Caco-2 (cell line): ENCODE results near the gene RFX1. TPM values are rescaled to one million over a fixed set of nuclear protein-coding genes. Genes with fewer than 3 reads are reported as not detected.

Experiments
- BruUV-seq: library from RNA; stranded (reverse); fragments of 400-500 nt; replicated peaks from 2 replicates; lab custom pipeline; 2021; lab: Mats Ljungman, UMichigan
- CTCF ChIA-PET: fragments of 300-600 bp; sonication (Branson Sonifier 250); formaldehyde crosslinking; loops from one replicate; lab custom pipeline; 2022; ENCODE audit warnings: antibody characterized with exemption; lab: Charles Lee
- POLR2A ChIA-PET: fragments of 300-600 bp; sonication (Branson Sonifier 250); formaldehyde crosslinking; loops from one replicate; lab custom pipeline; 2022; ENCODE audit warnings: antibody characterized with exemption; lab: Charles Lee
- DNase-seq, 2 experiments: peaks; one replicate each; pipeline versions ENCODE4 v3.0.0 to v3.0.0-alpha.2; 2020 to 2022
- H3K27me3 ChIP-seq: replicated peaks from 2 replicates; pipeline ENCODE4 v1.6.0; 2011; ENCODE audit warnings: low read length; ENCODE audit not compliant: control insufficient read depth, insufficient read depth
- H3K36me3 ChIP-seq: 2 replicates; pipeline ENCODE4 v1.5.1; 2011; ENCODE audit warnings: low read length; ENCODE audit not compliant: control insufficient read depth, insufficient read depth
- H3K4me1 ChIP-seq: fragments of 250-450 bp; sonication (Bioruptor Pico); 2 replicates; pipeline ENCODE4 v1.5.1; 2020; ENCODE audit warnings: mild to moderate bottlenecking
- H3K4me3 ChIP-seq: 2 replicates; pipeline ENCODE4 v1.5.1; 2011; ENCODE audit warnings: low read depth, mild to moderate bottlenecking, control low read depth, low read length
- H3K9me3 ChIP-seq: fragments of 250-450 bp; sonication (Bioruptor Pico); 2 replicates; pipeline ENCODE4 v1.5.1; 2020; ENCODE audit warnings: mild to moderate bottlenecking, moderate library complexity
- H3K27ac Mint-ChIP-seq: one replicate; pipeline ENCODE4 v1.8.0; 2022; ENCODE audit warnings: mixed read lengths; ENCODE audit not compliant: unreplicated experiment
- H3K27me3 Mint-ChIP-seq: one replicate; pipeline ENCODE4 v1.8.0; 2022; ENCODE audit warnings: mixed read lengths; ENCODE audit not compliant: insufficient read depth, unreplicated experiment
- H3K36me3 Mint-ChIP-seq: one replicate; pipeline ENCODE4 v1.8.0; 2022; ENCODE audit warnings: mild to moderate bottlenecking, mixed read lengths; ENCODE audit not compliant: insufficient read depth, unreplicated experiment
- H3K4me1 Mint-ChIP-seq: one replicate; pipeline ENCODE4 v1.8.0; 2022; ENCODE audit warnings: low read depth, mixed read lengths; ENCODE audit not compliant: unreplicated experiment
- H3K4me3 Mint-ChIP-seq: one replicate; pipeline ENCODE4 v1.8.0; 2022; ENCODE audit warnings: mild to moderate bottlenecking, moderate library complexity, mixed read lengths; ENCODE audit not compliant: unreplicated experiment
- H3K9me3 Mint-ChIP-seq: one replicate; pipeline ENCODE4 v1.8.0; 2022; ENCODE audit warnings: mixed read lengths; ENCODE audit not compliant: unreplicated experiment
- intact Hi-C: fragments of 100-400 bp; cut with micrococcal nuclease; formaldehyde crosslinking; loops from one replicate; pipeline ENCODE4 v1.10.0; 2022; ENCODE audit not compliant: unreplicated experiment
- total RNA-seq: library from RNA; stranded (reverse); gene quantifications from 2 replicates; pipeline ENCODE4 v1.2.3, GENCODE V29; 2022
- TF ChIP-seq, protein P1 (sequence below), 2 experiments: fragments of 200-600 bp in 1 of 2; IDR thresholded peaks; 1 replicate in 1 of 2; 2 replicates in 1 of 2; pipeline versions ENCODE4 v1.5.1 to v1.8.0; 2011 to 2022; ENCODE audit warnings: antibody characterized with exemption in 1 of 2, control low read depth in 1 of 2, inconsistent platforms in 1 of 2, low read depth in 1 of 2, low read length in 1 of 2, mild to moderate bottlenecking in 1 of 2, moderate library complexity in 1 of 2; ENCODE audit not compliant: insufficient read depth in 1 of 2, severe bottlenecking in 1 of 2, unreplicated experiment in 1 of 2

Gene RFX1
- total RNA-seq, 1 experiment from 2014 or later, result 11.5 TPM

DNA sequence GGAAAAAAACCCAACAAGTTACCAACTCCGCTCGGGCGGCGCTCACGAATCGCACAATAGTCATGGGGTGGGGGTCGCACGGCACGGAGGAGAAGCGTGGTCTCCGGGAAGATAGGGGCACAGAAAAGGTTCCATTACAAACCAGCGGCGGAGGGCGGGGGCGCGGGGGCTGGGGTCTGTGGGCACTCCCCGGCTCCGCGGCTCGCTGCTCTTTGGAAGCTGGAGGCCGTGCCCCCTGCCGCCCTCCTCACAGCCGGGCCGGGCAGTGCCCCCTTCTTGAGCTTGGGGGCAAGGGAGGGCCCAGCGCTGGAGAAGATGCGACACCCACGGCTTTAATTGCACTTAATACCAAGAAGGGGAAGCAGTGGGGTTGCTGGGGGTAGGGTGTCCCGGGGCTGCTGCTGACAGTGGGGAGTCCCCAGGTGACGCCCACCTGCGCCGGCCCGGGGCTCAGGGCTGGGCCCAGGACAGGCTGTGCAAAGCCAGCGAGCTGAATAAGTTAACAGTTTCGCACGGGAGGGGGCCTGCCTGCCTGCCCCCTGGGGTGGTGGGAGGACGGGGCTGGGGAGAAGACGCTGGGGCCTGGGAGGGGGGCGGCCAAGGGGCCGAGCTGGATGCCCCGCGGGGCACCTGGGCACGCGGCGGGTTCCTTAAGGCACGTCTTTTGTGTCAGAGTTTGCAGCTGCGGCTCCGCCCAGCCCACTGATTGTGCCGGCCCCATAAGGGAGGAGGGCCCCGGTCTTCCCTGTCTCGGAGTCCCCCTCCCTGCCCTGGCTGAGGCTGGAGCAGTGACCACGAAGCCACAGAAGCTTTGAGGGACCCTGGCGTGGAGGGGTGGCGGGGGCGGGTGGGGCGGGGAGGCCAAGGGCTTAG, 44.1 kb downstream of the RFX1 start:
- TF ChIP-seq, protein P1, sequence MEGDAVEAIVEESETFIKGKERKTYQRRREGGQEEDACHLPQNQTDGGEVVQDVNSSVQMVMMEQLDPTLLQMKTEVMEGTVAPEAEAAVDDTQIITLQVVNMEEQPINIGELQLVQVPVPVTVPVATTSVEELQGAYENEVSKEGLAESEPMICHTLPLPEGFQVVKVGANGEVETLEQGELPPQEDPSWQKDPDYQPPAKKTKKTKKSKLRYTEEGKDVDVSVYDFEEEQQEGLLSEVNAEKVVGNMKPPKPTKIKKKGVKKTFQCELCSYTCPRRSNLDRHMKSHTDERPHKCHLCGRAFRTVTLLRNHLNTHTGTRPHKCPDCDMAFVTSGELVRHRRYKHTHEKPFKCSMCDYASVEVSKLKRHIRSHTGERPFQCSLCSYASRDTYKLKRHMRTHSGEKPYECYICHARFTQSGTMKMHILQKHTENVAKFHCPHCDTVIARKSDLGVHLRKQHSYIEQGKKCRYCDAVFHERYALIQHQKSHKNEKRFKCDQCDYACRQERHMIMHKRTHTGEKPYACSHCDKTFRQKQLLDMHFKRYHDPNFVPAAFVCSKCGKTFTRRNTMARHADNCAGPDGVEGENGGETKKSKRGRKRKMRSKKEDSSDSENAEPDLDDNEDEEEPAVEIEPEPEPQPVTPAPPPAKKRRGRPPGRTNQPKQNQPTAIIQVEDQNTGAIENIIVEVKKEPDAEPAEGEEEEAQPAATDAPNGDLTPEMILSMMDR (IDR thresholded peaks at IDR 0.05; ENCODE audit: insufficient read depth in 1 of 2, low read depth in 1 of 2, low read length in 1 of 2, severe bottlenecking in 1 of 2, unreplicated experiment in 1 of 2), result no peak
- no peaks in the 10 kb centered on the region for H3K9me3 ChIP-seq
- POLR2A ChIA-PET, result interaction anchor here (0.5 kb wide), 1 partner anchor 10 kb away, joined by 17 read pairs; the partner anchor contains the start of gene DCAF15
- Mint-ChIP-seq H3K4me1 (no peaks in the 10 kb centered on the region), H3K9me3 (no peaks in the 10 kb centered on the region), H3K36me3 (peaks cover 37% of the 10 kb centered on the region), H3K27me3 (no peaks in the 10 kb centered on the region), H3K27ac (no peak overlapping the region), H3K4me3 (no peak overlapping the region)
- no peaks in the 10 kb centered on the region for H3K27me3 ChIP-seq
- no peaks in the 10 kb centered on the region for H3K4me1 ChIP-seq
- H3K36me3 ChIP-seq, result peaks cover 3% of the 10 kb centered on the region
- no TSS peak for BruUV-seq
- H3K4me3 ChIP-seq, result no peak overlapping the region
- intact Hi-C loops, result no loop called here
- DNase-seq, result no peak
- CTCF ChIA-PET, result interaction anchor here (1.0 kb wide), 1 partner anchor 66 kb away, joined by 7 read pairs; the partner anchor contains the start of gene RLN3

DNA sequence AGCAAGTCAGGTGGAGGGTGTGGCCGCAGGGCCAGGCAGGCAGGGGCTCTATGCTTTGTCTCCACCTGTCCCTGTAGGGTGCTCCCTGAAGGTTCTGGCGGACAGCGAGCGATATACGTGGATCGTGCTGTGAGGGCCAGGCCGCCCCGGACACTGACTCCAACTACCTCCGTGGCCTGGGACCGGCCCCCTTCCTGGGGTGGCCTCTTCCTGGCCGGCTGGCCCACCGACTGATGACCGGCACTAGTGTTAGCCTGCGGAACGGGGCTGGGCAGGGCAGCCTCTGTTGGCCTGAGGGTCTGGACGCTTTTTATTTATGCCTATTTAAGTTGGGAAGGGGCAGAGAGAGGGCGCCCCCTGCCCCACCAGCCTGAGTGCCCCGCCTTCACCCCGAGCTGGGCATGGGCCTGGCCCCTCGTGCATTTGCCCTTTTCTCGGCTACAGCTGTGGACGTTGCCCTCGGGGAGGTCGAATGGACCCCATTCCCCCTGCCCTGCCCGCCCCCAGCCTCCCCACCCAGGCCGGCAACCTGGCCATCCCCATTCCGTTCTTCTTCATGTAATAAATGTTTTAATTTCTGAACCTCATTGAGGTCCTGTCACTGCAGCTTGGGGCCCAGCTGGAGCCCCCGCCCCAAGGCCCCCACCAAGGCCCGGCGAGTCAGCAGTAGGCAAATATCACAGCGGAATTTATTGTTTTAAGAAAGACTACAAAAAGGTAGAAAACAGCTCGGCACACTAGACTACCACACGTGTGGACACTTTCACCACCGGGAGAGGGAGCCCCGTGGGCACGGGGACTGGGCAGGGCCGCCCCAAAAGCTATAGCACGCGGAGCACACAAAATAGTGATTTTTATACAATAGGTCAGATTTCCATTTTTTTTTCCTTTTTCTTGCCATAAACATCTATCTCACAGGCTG, 45.0 kb downstream of the RFX1 start:
- no peak overlapping the region for H3K4me3 ChIP-seq
- ChIA-PET CTCF (interaction anchor here (1.0 kb wide), 1 partner anchor 67 kb away, joined by 7 read pairs; the partner anchor contains the start of gene RLN3), POLR2A (interaction anchor here (0.5 kb wide), 1 partner anchor 9 kb away, joined by 17 read pairs; the partner anchor contains the start of gene DCAF15)
- H3K27ac Mint-ChIP-seq, result no peak overlapping the region
- peaks cover 40% of the 10 kb centered on the region for H3K36me3 Mint-ChIP-seq
- no peaks in the 10 kb centered on the region for H3K27me3 Mint-ChIP-seq
- H3K36me3 ChIP-seq, result peaks cover 5% of the 10 kb centered on the region
- BruUV-seq, result no TSS peak
- no peak overlapping the region for H3K4me3 Mint-ChIP-seq
- TF ChIP-seq, protein P1 (IDR thresholded peaks at IDR 0.05; ENCODE audit: insufficient read depth in 1 of 2, low read depth in 1 of 2, low read length in 1 of 2, severe bottlenecking in 1 of 2, unreplicated experiment in 1 of 2), result no peak
- H3K4me1 ChIP-seq, result no peaks in the 10 kb centered on the region
- H3K9me3 Mint-ChIP-seq, result no peaks in the 10 kb centered on the region
- no peaks in the 10 kb centered on the region for H3K4me1 Mint-ChIP-seq
- no peaks in the 10 kb centered on the region for H3K9me3 ChIP-seq
- intact Hi-C loops, result no loop called here
- DNase-seq, result no peak
- no peaks in the 10 kb centered on the region for H3K27me3 ChIP-seq
